Fibroblast of lung (primary cell): ENCODE measurements around the gene BBS9. TPM values are rescaled to one million over a fixed set of nuclear protein-coding genes. Genes with fewer than 3 reads are reported as not detected.

Experiments used
- DNase-seq, 2 donors: peaks; one replicate each; pipeline versions ENCODE4 v3.0.0 to v3.0.0-alpha.2; 2010; ENCODE audit warnings: low read depth in 2 of 2
- H2AFZ ChIP-seq: 2 replicates; pipeline ENCODE4 v1.5.1; 2012; ENCODE audit warnings: low read length, control low read depth, inconsistent platforms
- H3K27ac ChIP-seq: 2 replicates; pipeline ENCODE4 v1.5.1; 2011; ENCODE audit warnings: low read length, control low read depth; ENCODE audit not compliant: insufficient read depth
- H3K27me3 ChIP-seq: 2 replicates; pipeline ENCODE4 v1.5.1; 2011; ENCODE audit warnings: mild to moderate bottlenecking, low read length; ENCODE audit not compliant: control insufficient read depth, insufficient read depth
- H3K36me3 ChIP-seq: 2 replicates; pipeline ENCODE4 v1.5.1; 2011; ENCODE audit warnings: low read length; ENCODE audit not compliant: control insufficient read depth, insufficient read depth
- H3K4me1 ChIP-seq: 2 replicates; pipeline ENCODE4 v1.5.1; 2011; ENCODE audit warnings: low read length; ENCODE audit not compliant: control insufficient read depth, insufficient read depth; ENCODE audit errors: extremely low read depth
- H3K4me2 ChIP-seq: 2 replicates; pipeline ENCODE4 v1.5.1; 2011; ENCODE audit warnings: low read length, control low read depth; ENCODE audit not compliant: insufficient read depth; ENCODE audit errors: extremely low read depth
- H3K4me3 ChIP-seq, 4 experiments: fragments of 200-600 bp in 1 of 4; sonication (generic) in 1 of 4; replicated peaks in 1 of 4; 2 replicates each; pipeline ENCODE4 v1.5.1; 2011 to 2016; ENCODE audit warnings: low read length in 4 of 4, low read depth in 3 of 4, mild to moderate bottlenecking in 3 of 4, control low read depth in 2 of 4, inconsistent platforms in 1 of 4, mixed read lengths in 1 of 4; ENCODE audit not compliant: insufficient read depth in 1 of 4; ENCODE audit errors: control extremely low read depth in 1 of 4
- H3K79me2 ChIP-seq: 2 replicates; pipeline ENCODE4 v1.5.1; 2012; ENCODE audit warnings: mild to moderate bottlenecking, low read length, inconsistent platforms; ENCODE audit not compliant: control insufficient read depth, insufficient read depth
- H3K9ac ChIP-seq: 2 replicates; pipeline ENCODE4 v1.5.1; 2011; ENCODE audit warnings: mild to moderate bottlenecking, low read length, control low read depth; ENCODE audit not compliant: insufficient read depth
- H3K9me3 ChIP-seq: 2 replicates; pipeline ENCODE4 v1.5.1; 2012; ENCODE audit warnings: low read depth, low read length; ENCODE audit not compliant: control insufficient read depth, insufficient read depth
- H4K20me1 ChIP-seq: 2 replicates; pipeline ENCODE4 v1.5.1; 2011; ENCODE audit warnings: low read length; ENCODE audit not compliant: control insufficient read depth, insufficient read depth; ENCODE audit errors: extremely low read depth
- CTCF ChIP-seq, 2 donors: IDR thresholded peaks in 1 of 2; conservative IDR thresholded peaks in 1 of 2; 1 replicate in 1 of 2; 2 replicates in 1 of 2; pipeline ENCODE4 v1.5.1; 2011 to 2012; ENCODE audit warnings: low read length in 2 of 2, control low read depth in 1 of 2, inconsistent platforms in 1 of 2, low read depth in 1 of 2, mild to moderate bottlenecking in 1 of 2
- EZH2 ChIP-seq: IDR thresholded peaks from 2 replicates; pipeline ENCODE4 v1.5.1; 2012; ENCODE audit warnings: low read length, control low read depth, mild to moderate bottlenecking; ENCODE audit errors: missing control alignments
- polyA plus RNA-seq, 2 donors: library from polyadenylated mRNA; depleted of rRNA in 1 of 2; stranded (reverse) in 1 of 2; unstranded in 1 of 2; fragments of >200 nt; gene quantifications; 2 replicates each; pipeline ENCODE4 v1.2.1, GENCODE V29; 2011 to 2012; ENCODE audit warnings: missing spikeins in 1 of 2
- total RNA-seq: library from RNA; depleted of rRNA; stranded (reverse); fragments of >200 nt; gene quantifications from 2 replicates; pipeline ENCODE4 v1.2.1, GENCODE V29; 2014

The BBS9 gene
- total and polyA plus RNA-seq, 2 donors (not counting 1 experiment from before 2014, with no cell fraction given): 19.1 to 26.9 TPM

- H3K4me3 ChIP-seq: no peak overlapping the region
- H3K4me1 ChIP-seq: no peaks in the 10 kb centered on the region
- DNase-seq: peak in 1 of 2 donors; percentile 75
- no peaks in the 10 kb centered on the region for H3K36me3 ChIP-seq
- no peak overlapping the region for H3K9ac ChIP-seq
- no peak overlapping the region for H3K27ac ChIP-seq
- no peak for TF ChIP-seq EZH2
- no peaks in the 10 kb centered on the region for H3K9me3 ChIP-seq
- H3K4me2 ChIP-seq: no peak overlapping the region
- H4K20me1 ChIP-seq: no peaks in the 10 kb centered on the region
- no peaks in the 10 kb centered on the region for H3K79me2 ChIP-seq
- H3K27me3 ChIP-seq: no peaks in the 10 kb centered on the region
- H2AFZ ChIP-seq: no peak overlapping the region
Measured at GRCh38 chr7:33395340-33395739, 266.0 kb downstream of the BBS9 start.

- no peak overlapping the region for H3K27ac ChIP-seq
- no peaks in the 10 kb centered on the region for H4K20me1 ChIP-seq
- no peak overlapping the region for H3K4me3 ChIP-seq
- TF ChIP-seq CTCF (conservative IDR thresholded peaks at IDR 0.05 in 1 of 2, IDR thresholded peaks at IDR 0.05 in 1 of 2; ENCODE audit: low read depth in 1 of 2, low read length in 2 of 2) (no peak), EZH2 (no peak)
- no peaks in the 10 kb centered on the region for H3K79me2 ChIP-seq
- no peaks in the 10 kb centered on the region for H3K36me3 ChIP-seq
- no peaks in the 10 kb centered on the region for H3K27me3 ChIP-seq
- no peaks in the 10 kb centered on the region for H3K9me3 ChIP-seq
- no peak overlapping the region for H3K4me2 ChIP-seq
- H3K9ac ChIP-seq: no peak overlapping the region
- DNase-seq: no peak
- H3K4me1 ChIP-seq: no peaks in the 10 kb centered on the region
- no peak overlapping the region for H2AFZ ChIP-seq
Measured at GRCh38 chr7:33399528-33400213, 270.3 kb downstream of the BBS9 start.

- H3K27ac ChIP-seq: no peak overlapping the region
- no peaks in the 10 kb centered on the region for H3K36me3 ChIP-seq
- DNase-seq: no peak
- no peaks in the 10 kb centered on the region for H4K20me1 ChIP-seq
- no peaks in the 10 kb centered on the region for H3K79me2 ChIP-seq
- no peaks in the 10 kb centered on the region for H3K27me3 ChIP-seq
- H3K4me3 ChIP-seq: no peak overlapping the region
- TF ChIP-seq CTCF (conservative IDR thresholded peaks at IDR 0.05 in 1 of 2, IDR thresholded peaks at IDR 0.05 in 1 of 2; ENCODE audit: low read depth in 1 of 2, low read length in 2 of 2): no peak
- TF ChIP-seq EZH2: no peak
- H3K4me2 ChIP-seq: no peak overlapping the region
- H2AFZ ChIP-seq: no peak overlapping the region
- no peaks in the 10 kb centered on the region for H3K9me3 ChIP-seq
- no peak overlapping the region for H3K9ac ChIP-seq
- no peaks in the 10 kb centered on the region for H3K4me1 ChIP-seq
Measured at GRCh38 chr7:33400214-33400538, 270.8 kb downstream of the BBS9 start.
